Dendritic cell treated with granulocyte-macrophage colony-stimulating factor and Interleukin-4, amounts not matched to agents 40 ng/mL and 50 ng/mL, for 4 days (primary cell): ENCODE data around the gene SFXN5.

ENCODE experiments used
- H3K27ac Mint-ChIP-seq: one replicate; pipeline ENCODE4 v1.8.0; 2022; ENCODE audit warnings: mild to moderate bottlenecking, mixed read lengths
- H3K27me3 Mint-ChIP-seq: one replicate; pipeline ENCODE4 v1.8.0; 2022; ENCODE audit warnings: mild to moderate bottlenecking, mixed read lengths
- H3K36me3 Mint-ChIP-seq: one replicate; pipeline ENCODE4 v1.8.0; 2022; ENCODE audit warnings: low read depth, mixed read lengths
- H3K4me1 Mint-ChIP-seq: one replicate; pipeline ENCODE4 v1.8.0; 2022; ENCODE audit warnings: low read depth, mixed read lengths
- H3K4me3 Mint-ChIP-seq: one replicate; pipeline ENCODE4 v1.8.0; 2022; ENCODE audit warnings: mild to moderate bottlenecking, moderate library complexity, mixed read lengths
- H3K9me3 Mint-ChIP-seq: one replicate; pipeline ENCODE4 v1.8.0; 2022; ENCODE audit warnings: mixed read lengths
- intact Hi-C: fragments of 100-400 bp; cut with micrococcal nuclease; formaldehyde crosslinking; loops from one replicate; pipeline ENCODE4 v1.15.0; 2022

Gene SFXN5

DNA sequence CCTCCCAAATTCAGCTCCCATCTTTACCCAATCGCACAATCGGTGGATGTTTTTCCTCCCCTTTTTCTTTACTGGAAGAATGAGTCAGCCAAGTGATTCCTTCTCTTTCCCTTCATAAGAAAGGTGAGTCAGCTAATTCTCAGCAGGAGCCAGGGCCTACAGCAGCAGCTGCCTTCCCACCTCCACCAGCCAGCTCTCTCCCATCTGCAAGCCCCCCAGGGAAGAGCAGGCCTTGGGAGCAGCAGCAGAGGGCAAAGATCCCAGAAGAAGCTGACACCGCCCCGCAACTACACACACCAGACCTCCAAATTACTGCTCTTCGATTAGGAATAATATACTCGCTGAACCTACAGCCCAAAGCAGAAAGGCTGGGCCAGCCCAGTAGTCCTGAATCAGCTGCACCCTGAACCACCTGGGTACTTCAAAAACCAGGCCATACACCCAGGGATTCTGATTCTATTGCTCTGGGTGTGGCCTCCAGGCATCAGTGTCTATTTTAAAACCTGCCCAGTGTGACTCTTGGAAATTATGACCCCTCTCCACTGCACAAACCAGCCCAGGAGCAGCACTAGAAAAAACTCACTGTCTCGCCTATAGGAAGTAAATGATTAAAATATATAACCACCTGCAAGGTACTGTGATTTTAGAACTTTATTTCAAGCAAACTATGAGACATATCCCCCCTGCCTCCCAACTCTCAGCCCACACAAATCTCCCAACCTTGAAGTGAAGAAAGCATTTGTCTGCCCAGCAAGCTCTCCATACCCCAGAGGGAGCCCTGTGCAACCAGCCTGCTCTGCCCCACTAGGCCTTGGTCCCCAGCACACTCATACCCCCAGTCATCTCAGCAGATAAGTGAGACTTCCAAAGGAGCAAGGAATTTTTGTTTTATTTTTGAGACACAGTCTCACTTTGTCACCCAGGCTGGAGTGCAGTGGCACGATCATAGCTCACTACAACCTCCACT, 7.3 kb downstream of the SFXN5 start:
- Mint-ChIP-seq H3K4me3 (peak overlapping the region; percentile 24), H3K27me3 (no peaks in the 10 kb centered on the region), H3K9me3 (no peaks in the 10 kb centered on the region), H3K4me1 (peaks cover 68% of the 10 kb centered on the region), H3K27ac (peak overlapping the region; percentile 67), H3K36me3 (peaks cover 53% of the 10 kb centered on the region)
- intact Hi-C loops = no loop called here

- peaks cover 60% of the 10 kb centered on the region for H3K36me3 Mint-ChIP-seq
- intact Hi-C loops = no loop called here
- H3K9me3 Mint-ChIP-seq = peaks cover 4% of the 10 kb centered on the region
Observed at GRCh38 chr2:73063472-73063871, 8.0 kb downstream of the SFXN5 start.

DNA sequence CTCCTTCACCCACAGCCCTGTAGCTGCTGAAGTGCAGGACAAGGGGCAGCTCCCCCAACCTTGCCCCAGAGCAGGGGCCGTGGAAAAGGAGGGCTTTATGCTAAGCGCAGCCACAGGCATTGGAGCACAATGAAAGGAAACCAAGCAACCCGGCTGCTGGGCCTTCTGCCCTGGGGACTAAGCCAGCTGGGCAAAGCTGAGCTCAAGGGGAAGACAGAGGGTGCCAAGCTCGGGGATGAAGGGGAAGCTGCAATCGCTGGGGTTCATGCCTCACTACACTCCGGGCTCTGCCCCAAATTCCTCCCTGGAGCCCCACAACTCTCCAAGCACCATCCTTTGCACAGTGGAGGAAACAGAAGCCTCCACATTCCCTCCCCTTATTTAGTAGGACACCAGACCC, 12.4 kb downstream of the SFXN5 start:
- H3K27ac Mint-ChIP-seq = no peak overlapping the region
- intact Hi-C loops = no loop called here
- H3K36me3 Mint-ChIP-seq = peaks cover 68% of the 10 kb centered on the region
- peaks cover 22% of the 10 kb centered on the region for H3K4me1 Mint-ChIP-seq
- peaks cover 20% of the 10 kb centered on the region for H3K9me3 Mint-ChIP-seq
- H3K27me3 Mint-ChIP-seq = no peaks in the 10 kb centered on the region
- no peak overlapping the region for H3K4me3 Mint-ChIP-seq

More at GRCh38 chr2:73063472-73063871, 8.0 kb downstream of the SFXN5 start:
- H3K27me3 Mint-ChIP-seq = no peaks in the 10 kb centered on the region
- no peak overlapping the region for H3K4me3 Mint-ChIP-seq
- peak overlapping the region; percentile 67 for H3K27ac Mint-ChIP-seq
- peaks cover 61% of the 10 kb centered on the region for H3K4me1 Mint-ChIP-seq

DNA sequence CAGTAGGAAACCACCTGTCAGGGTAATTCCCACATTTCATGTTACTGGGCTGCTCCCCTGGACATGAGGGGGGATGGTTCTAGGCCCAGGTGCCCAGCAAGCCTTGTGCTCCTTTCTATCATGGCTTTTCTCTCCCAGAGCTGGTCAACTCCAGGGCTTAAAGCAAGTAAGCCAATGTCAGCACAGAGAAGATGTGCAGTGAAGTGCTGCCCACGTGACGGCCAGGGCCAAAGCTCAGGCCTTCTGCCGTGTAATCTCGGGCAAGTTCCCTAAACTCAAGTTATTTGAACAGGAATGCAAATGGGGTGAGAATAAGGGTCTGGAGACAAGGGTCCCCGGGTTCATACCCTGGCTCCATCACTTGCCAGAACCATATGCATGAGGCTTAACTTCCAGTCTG, 16.5 kb downstream of the SFXN5 start:
- H3K4me3 Mint-ChIP-seq = no peak overlapping the region
- H3K27ac Mint-ChIP-seq = no peak overlapping the region
- H3K36me3 Mint-ChIP-seq = peaks cover 84% of the 10 kb centered on the region
- peaks cover 20% of the 10 kb centered on the region for H3K9me3 Mint-ChIP-seq
- H3K4me1 Mint-ChIP-seq = peaks cover 14% of the 10 kb centered on the region
- H3K27me3 Mint-ChIP-seq = no peaks in the 10 kb centered on the region
- intact Hi-C loops = no loop called here

DNA sequence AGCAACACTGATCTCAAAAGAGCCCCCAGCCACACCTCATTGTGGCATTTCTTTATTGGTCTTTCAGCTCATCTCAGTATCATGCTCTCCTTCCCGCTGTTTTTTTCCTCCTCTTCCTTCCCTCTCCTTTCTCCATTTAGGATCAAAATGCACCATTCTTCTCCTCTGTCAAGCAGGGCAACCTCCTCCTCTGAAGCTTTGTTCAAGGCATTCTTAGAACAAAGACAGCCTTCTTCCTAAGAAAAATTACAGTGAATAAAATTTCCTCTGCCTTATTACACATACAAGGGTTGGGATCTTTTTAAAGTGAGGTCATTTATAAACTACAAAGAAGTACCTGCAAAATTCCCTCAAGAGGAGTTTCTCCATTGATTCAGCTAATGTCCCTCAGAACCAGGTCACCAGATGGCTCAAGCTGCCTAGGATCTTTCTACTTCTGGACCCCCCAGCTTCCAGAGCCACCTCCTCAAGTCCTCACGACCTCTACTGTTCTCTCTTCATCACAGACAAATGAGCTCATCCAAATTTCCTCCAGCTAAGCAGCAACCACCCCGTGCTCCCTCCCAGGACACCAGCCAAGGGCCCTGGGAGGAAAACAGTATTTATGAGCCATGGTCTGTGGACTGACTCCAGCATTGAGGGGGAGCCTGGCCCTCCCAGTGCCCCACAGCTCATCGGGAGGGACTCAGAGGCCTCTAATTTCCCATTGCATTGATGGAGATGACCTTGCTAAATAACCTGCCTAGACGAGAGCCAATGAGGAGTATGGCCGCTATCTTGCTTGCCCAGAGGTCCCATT, 18.0 kb downstream of the SFXN5 start:
- no peaks in the 10 kb centered on the region for H3K27me3 Mint-ChIP-seq
- peaks cover 14% of the 10 kb centered on the region for H3K4me1 Mint-ChIP-seq
- H3K4me3 Mint-ChIP-seq = no peak overlapping the region
- H3K36me3 Mint-ChIP-seq = peaks cover 78% of the 10 kb centered on the region
- intact Hi-C loops = no loop called here
- H3K9me3 Mint-ChIP-seq = peaks cover 17% of the 10 kb centered on the region
- no peak overlapping the region for H3K27ac Mint-ChIP-seq

- no peak overlapping the region for H3K27ac Mint-ChIP-seq
- H3K27me3 Mint-ChIP-seq = no peaks in the 10 kb centered on the region
- peaks cover 45% of the 10 kb centered on the region for H3K36me3 Mint-ChIP-seq
- H3K4me3 Mint-ChIP-seq = no peak overlapping the region
- H3K9me3 Mint-ChIP-seq = no peaks in the 10 kb centered on the region
- H3K4me1 Mint-ChIP-seq = peaks cover 20% of the 10 kb centered on the region
- intact Hi-C loops = no loop called here
Observed at GRCh38 chr2:73050121-73050545, 21.4 kb downstream of the SFXN5 start.

- no peaks in the 10 kb centered on the region for H3K27me3 Mint-ChIP-seq
- H3K36me3 Mint-ChIP-seq = peaks cover 41% of the 10 kb centered on the region
- H3K4me1 Mint-ChIP-seq = peaks cover 6% of the 10 kb centered on the region
- no peak overlapping the region for H3K27ac Mint-ChIP-seq
- H3K4me3 Mint-ChIP-seq = no peak overlapping the region
- H3K9me3 Mint-ChIP-seq = no peaks in the 10 kb centered on the region
- intact Hi-C loops = no loop called here
Observed at GRCh38 chr2:73043929-73044832, 27.3 kb downstream of the SFXN5 start.

GRCh38 chr2:73043276-73043675, 28.2 kb downstream of the SFXN5 start:
- no peak overlapping the region for H3K4me3 Mint-ChIP-seq
- no peaks in the 10 kb centered on the region for H3K9me3 Mint-ChIP-seq
- H3K4me1 Mint-ChIP-seq = peaks cover 6% of the 10 kb centered on the region
- H3K36me3 Mint-ChIP-seq = peaks cover 45% of the 10 kb centered on the region
- H3K27ac Mint-ChIP-seq = no peak overlapping the region
- intact Hi-C loops = no loop called here
- no peaks in the 10 kb centered on the region for H3K27me3 Mint-ChIP-seq

GRCh38 chr2:73037947-73038585, 33.4 kb downstream of the SFXN5 start:
- no peaks in the 10 kb centered on the region for H3K27me3 Mint-ChIP-seq
- intact Hi-C loops = no loop called here
- peaks cover 65% of the 10 kb centered on the region for H3K36me3 Mint-ChIP-seq
- no peaks in the 10 kb centered on the region for H3K9me3 Mint-ChIP-seq
- no peak overlapping the region for H3K27ac Mint-ChIP-seq
- peaks cover 42% of the 10 kb centered on the region for H3K4me1 Mint-ChIP-seq
- no peak overlapping the region for H3K4me3 Mint-ChIP-seq

- Mint-ChIP-seq H3K27ac (no peak overlapping the region), H3K4me1 (peaks cover 55% of the 10 kb centered on the region), H3K27me3 (no peaks in the 10 kb centered on the region), H3K36me3 (peaks cover 64% of the 10 kb centered on the region), H3K9me3 (no peaks in the 10 kb centered on the region), H3K4me3 (no peak overlapping the region)
- intact Hi-C loops = no loop called here
Observed at GRCh38 chr2:73036766-73037165, 34.7 kb downstream of the SFXN5 start.

DNA sequence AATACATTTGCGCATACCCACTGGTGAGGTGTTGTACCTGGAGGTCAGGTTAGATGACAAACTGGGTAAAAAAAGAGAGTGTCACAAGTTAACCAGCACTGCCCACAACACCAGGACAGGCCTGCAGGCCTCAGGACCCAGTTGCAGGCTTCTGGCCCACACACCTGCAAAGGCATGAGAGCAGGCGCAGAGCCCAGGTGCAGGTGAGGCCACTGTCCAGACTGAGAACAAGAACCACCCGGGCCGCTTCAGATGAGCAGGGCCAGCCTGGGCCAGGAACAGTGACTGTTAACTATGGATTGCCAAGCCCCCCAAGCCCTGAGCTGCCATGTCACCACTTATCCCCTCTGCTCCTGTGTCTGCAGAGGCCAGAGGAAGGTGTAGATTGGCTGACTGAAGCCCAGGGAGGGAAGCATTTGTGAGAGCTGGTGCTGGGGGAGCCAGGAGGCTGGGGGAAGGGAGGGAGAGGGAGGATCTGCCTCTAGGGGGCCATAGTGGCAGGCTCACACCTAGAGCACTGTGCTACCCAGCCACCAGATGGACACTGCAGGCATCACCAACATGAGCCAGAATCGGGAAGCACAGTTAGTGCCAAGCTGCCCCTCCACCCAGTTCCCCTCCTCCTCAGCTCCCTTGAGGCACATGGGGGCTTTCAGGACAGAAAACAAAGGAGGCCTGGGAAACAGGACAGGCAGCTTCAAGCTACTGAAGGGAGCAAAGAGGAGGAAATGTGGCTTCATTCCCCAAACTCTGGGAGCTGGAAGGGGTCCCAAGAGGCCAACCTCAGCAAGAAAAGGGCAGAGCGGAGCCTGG, 35.4 kb downstream of the SFXN5 start:
- Mint-ChIP-seq H3K36me3 (peaks cover 62% of the 10 kb centered on the region), H3K4me1 (peaks cover 62% of the 10 kb centered on the region), H3K9me3 (no peaks in the 10 kb centered on the region), H3K27me3 (no peaks in the 10 kb centered on the region), H3K4me3 (no peak overlapping the region), H3K27ac (no peak overlapping the region)
- intact Hi-C loops = no loop called here

GRCh38 chr2:73034661-73035375, 36.7 kb downstream of the SFXN5 start:
- peaks cover 55% of the 10 kb centered on the region for H3K36me3 Mint-ChIP-seq
- no peak overlapping the region for H3K27ac Mint-ChIP-seq
- no peaks in the 10 kb centered on the region for H3K9me3 Mint-ChIP-seq
- H3K4me1 Mint-ChIP-seq = peaks cover 62% of the 10 kb centered on the region
- no peaks in the 10 kb centered on the region for H3K27me3 Mint-ChIP-seq
- H3K4me3 Mint-ChIP-seq = no peak overlapping the region
- intact Hi-C loops = no loop called here
